Gastroesophageal sphincter (tissue), 3 donors: ENCODE data around the gene REG3A.

ENCODE experiments used
- CTCF ChIP-seq, 4 experiments: fragments of 200-600 bp in 2 of 4; fragments of 450-650 bp in 2 of 4; sonication (generic) in 1 of 4; IDR thresholded peaks; one replicate each; pipeline ENCODE4 v1.5.1; 2017 to 2019; ENCODE audit warnings: antibody characterized with exemption in 4 of 4, mild to moderate bottlenecking in 2 of 4, moderate library complexity in 2 of 4
- POLR2A ChIP-seq, 2 donors: fragments of 450-650 bp; IDR thresholded peaks; one replicate each; pipeline ENCODE4 v1.6.1; 2017; ENCODE audit warnings: antibody characterized with exemption in 2 of 2, mild to moderate bottlenecking in 2 of 2, moderate library complexity in 1 of 2
- POLR2AphosphoS5 ChIP-seq: sonication (generic); formaldehyde crosslinking; IDR thresholded peaks from one replicate; pipeline ENCODE4 v1.6.1; 2017; ENCODE audit warnings: antibody characterized with exemption

DNA sequence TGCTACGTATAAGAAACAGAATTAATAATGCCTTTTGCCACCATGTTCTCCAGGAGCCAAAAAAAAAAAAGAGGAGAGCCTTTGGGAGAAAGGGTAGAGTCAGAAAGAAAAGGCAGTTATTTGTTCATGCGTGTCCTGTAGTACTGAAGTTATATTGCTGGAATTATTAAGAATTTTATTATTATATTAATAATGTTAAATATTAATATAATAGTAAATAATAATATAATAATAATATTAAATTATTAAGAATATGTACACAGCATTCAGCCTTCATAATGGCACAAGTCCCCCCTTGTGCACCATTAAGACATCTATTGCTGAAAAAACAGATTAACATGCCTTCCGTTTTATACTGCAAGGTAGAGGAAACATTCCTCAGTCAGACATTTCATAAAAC lies 31.1 kb downstream of the REG3A start:
- TF ChIP-seq POLR2A (IDR thresholded peaks at IDR 0.05), result no peak
- no peak for TF ChIP-seq CTCF (IDR thresholded peaks at IDR 0.05)
- no peak for TF ChIP-seq POLR2AphosphoS5
